ENCODE measurements around the gene TOP3A. TPM values are rescaled to one million over a fixed set of nuclear protein-coding genes. Genes with fewer than 3 reads are reported as not detected.

Gene TOP3A
- total RNA-seq, 2 experiments from 2014 or later, result 61.8 to 65.7 TPM

GRCh38 chr17:18231164-18231563 is 83.6 kb downstream of the TOP3A start:
- no peak for TF ChIP-seq CTCF (IDR thresholded peaks at IDR 0.05)
- intact Hi-C loops (cut with micrococcal nuclease), result no loop called here
- Mint-ChIP-seq H3K4me3 (no peak overlapping the region), H3K4me1 (ENCODE audit: low read depth) (peaks cover 19% of the 10 kb centered on the region), H3K27ac (no peak overlapping the region), H3K9me3 (no peaks in the 10 kb centered on the region), H3K27me3 (no peaks in the 10 kb centered on the region), H3K36me3 (ENCODE audit: low read depth) (no peaks in the 10 kb centered on the region)
- no peak for DNase-seq
- no peak for ATAC-seq
- POLR2A ChIA-PET, result no interaction called here
- CTCF ChIA-PET, result interaction anchor here (2.4 kb wide), 1 partner anchor 14 kb away, joined by 10 read pairs; no protein-coding TSS in a partner anchor

- Mint-ChIP-seq H3K4me3 (no peak overlapping the region), H3K27ac (no peak overlapping the region)
- POLR2A ChIA-PET, result interaction anchor here (0.5 kb wide), 1 partner anchor 29 kb away, joined by 3 read pairs; no protein-coding TSS in a partner anchor
These were observed 84.3 kb downstream of the TOP3A start for GRCh38 chr17:18230288-18231141.

GRCh38 chr17:18229771-18230170 is 85.0 kb downstream of the TOP3A start:
- ChIA-PET POLR2A (interaction anchor here (0.5 kb wide), 1 partner anchor 28 kb away, joined by 3 read pairs; no protein-coding TSS in a partner anchor), CTCF (no interaction called here)
- peaks cover 14% of the 10 kb centered on the region for H3K4me1 Mint-ChIP-seq (ENCODE audit: low read depth)
- DNase-seq (no peak), ATAC-seq (no peak)
- TF ChIP-seq CTCF (IDR thresholded peaks at IDR 0.05), result no peak
- H3K36me3 Mint-ChIP-seq (ENCODE audit: low read depth), result no peaks in the 10 kb centered on the region
- H3K27ac Mint-ChIP-seq, result no peak overlapping the region
- intact Hi-C loops (cut with micrococcal nuclease), result no loop called here
- H3K27me3 Mint-ChIP-seq, result no peaks in the 10 kb centered on the region
- H3K9me3 Mint-ChIP-seq, result no peaks in the 10 kb centered on the region
- no peak overlapping the region for H3K4me3 Mint-ChIP-seq

More at GRCh38 chr17:18230288-18231141, 84.3 kb downstream of the TOP3A start:
- no peaks in the 10 kb centered on the region for H3K36me3 Mint-ChIP-seq (ENCODE audit: low read depth)
- DNase-seq, result no peak
- H3K27me3 Mint-ChIP-seq, result no peaks in the 10 kb centered on the region
- no peak for TF ChIP-seq CTCF (IDR thresholded peaks at IDR 0.05)
- H3K9me3 Mint-ChIP-seq, result no peaks in the 10 kb centered on the region
- CTCF ChIA-PET, result interaction anchor here (2.4 kb wide), 1 partner anchor 14 kb away, joined by 10 read pairs; no protein-coding TSS in a partner anchor
- no peak for ATAC-seq
- peaks cover 13% of the 10 kb centered on the region for H3K4me1 Mint-ChIP-seq (ENCODE audit: low read depth)
- intact Hi-C loops (cut with micrococcal nuclease), result no loop called here

GRCh38 chr17:18229254-18229653 is 85.5 kb downstream of the TOP3A start:
- intact Hi-C loops (cut with micrococcal nuclease), result no loop called here
- Mint-ChIP-seq H3K4me1 (ENCODE audit: low read depth) (peaks cover 14% of the 10 kb centered on the region), H3K4me3 (no peak overlapping the region), H3K27ac (no peak overlapping the region), H3K9me3 (no peaks in the 10 kb centered on the region), H3K27me3 (no peaks in the 10 kb centered on the region), H3K36me3 (ENCODE audit: low read depth) (no peaks in the 10 kb centered on the region)
- no peak for DNase-seq
- POLR2A ChIA-PET, result interaction anchor here (0.5 kb wide), 1 partner anchor 663 kb away, joined by 3 read pairs; no protein-coding TSS in a partner anchor
- CTCF ChIA-PET, result interaction anchor here (1.1 kb wide), 1 partner anchor 11 kb away, joined by 4 read pairs; no protein-coding TSS in a partner anchor
- TF ChIP-seq CTCF (IDR thresholded peaks at IDR 0.05), result no peak
- ATAC-seq, result no peak

GRCh38 chr17:18228176-18228682 is 86.6 kb downstream of the TOP3A start:
- ChIA-PET CTCF (interaction anchor here (1.1 kb wide), 1 partner anchor 10 kb away, joined by 4 read pairs; no protein-coding TSS in a partner anchor), POLR2A (no interaction called here)
- Mint-ChIP-seq H3K4me1 (ENCODE audit: low read depth) (peaks cover 14% of the 10 kb centered on the region), H3K27me3 (no peaks in the 10 kb centered on the region), H3K9me3 (no peaks in the 10 kb centered on the region), H3K36me3 (ENCODE audit: low read depth) (no peaks in the 10 kb centered on the region), H3K4me3 (no peak overlapping the region), H3K27ac (no peak overlapping the region)
- intact Hi-C loops (cut with micrococcal nuclease), result no loop called here
- no peak for ATAC-seq
- no peak for DNase-seq
- no peak for TF ChIP-seq CTCF (IDR thresholded peaks at IDR 0.05)

Data from activated CD8-positive, alpha-beta T cell treated with anti-CD3 and anti-CD28 coated beads for 36 hours (primary cell).